ENCODE measurements around the gene GABBR2.

GABBR2 gene

GRCh38 chr9:98432134-98432533, 276.6 kb downstream of the GABBR2 start:
- DNase-seq (ENCODE audit: low read depth): no peak

- DNase-seq (ENCODE audit: low read depth): no peak
These were observed 278.0 kb downstream of the GABBR2 start for GRCh38 chr9:98430535-98431292.

GRCh38 chr9:98429613-98430012, 279.1 kb downstream of the GABBR2 start:
- no peak for DNase-seq (ENCODE audit: low read depth)

GRCh38 chr9:98428454-98428853, 280.3 kb downstream of the GABBR2 start:
- DNase-seq (ENCODE audit: low read depth): no peak

GRCh38 chr9:98427491-98427890, 281.2 kb downstream of the GABBR2 start:
- DNase-seq (ENCODE audit: low read depth): no peak

GRCh38 chr9:98425079-98425478, 283.7 kb downstream of the GABBR2 start:
- no peak for DNase-seq (ENCODE audit: low read depth)

- no peak for DNase-seq (ENCODE audit: low read depth)
These were observed 289.5 kb downstream of the GABBR2 start for GRCh38 chr9:98419260-98419603.

- no peak for DNase-seq (ENCODE audit: low read depth)
These were observed 290.0 kb downstream of the GABBR2 start for GRCh38 chr9:98418578-98419259.

GRCh38 chr9:98416294-98417248, 292.2 kb downstream of the GABBR2 start:
- DNase-seq (ENCODE audit: low read depth): no peak

- no peak for DNase-seq (ENCODE audit: low read depth)
These were observed 293.0 kb downstream of the GABBR2 start for GRCh38 chr9:98415782-98416181.

- no peak for DNase-seq (ENCODE audit: low read depth)
These were observed 295.7 kb downstream of the GABBR2 start for GRCh38 chr9:98413084-98413483.

- DNase-seq (ENCODE audit: low read depth): no peak
These were observed 296.5 kb downstream of the GABBR2 start for GRCh38 chr9:98412101-98412842.

GRCh38 chr9:98410185-98410697, 298.5 kb downstream of the GABBR2 start:
- no peak for DNase-seq (ENCODE audit: low read depth)

GRCh38 chr9:98409719-98410118, 299.0 kb downstream of the GABBR2 start:
- no peak for DNase-seq (ENCODE audit: low read depth)

GRCh38 chr9:98406469-98406868, 302.3 kb downstream of the GABBR2 start:
- DNase-seq (ENCODE audit: low read depth): no peak

GRCh38 chr9:98404237-98404636, 304.5 kb downstream of the GABBR2 start:
- DNase-seq (ENCODE audit: low read depth): no peak

GRCh38 chr9:98403715-98404114, 305.0 kb downstream of the GABBR2 start:
- no peak for DNase-seq (ENCODE audit: low read depth)

- DNase-seq (ENCODE audit: low read depth): no peak
These were observed 306.5 kb downstream of the GABBR2 start for GRCh38 chr9:98402019-98402840.

GRCh38 chr9:98401140-98402018, 307.4 kb downstream of the GABBR2 start:
- no peak for DNase-seq (ENCODE audit: low read depth)
